OCI-LY3 (cell line): Measurements from ENCODE around the gene JADE3.

Experiments used
- H2AFZ ChIP-seq: fragments of 200-600, 300-600 bp; shearing (Covaris generic); 2 replicates; pipeline ENCODE4 v1.6.0; 2014; ENCODE audit warnings: antibody characterized with exemption, low read depth, low read length
- H3K27ac ChIP-seq: fragments of 200-600, 300-600 bp; sonication (generic); 2 replicates; pipeline ENCODE4 v1.5.1; 2014; ENCODE audit warnings: mild to moderate bottlenecking, low read length, moderate library complexity, mixed read lengths
- H3K27me3 ChIP-seq: fragments of 200-600, 300-600 bp; sonication (generic); 2 replicates; pipeline ENCODE4 v1.6.1; 2014; ENCODE audit warnings: low read depth, low read length, mixed read lengths
- H3K36me3 ChIP-seq: fragments of 200-600, 300-600 bp; sonication (generic); replicated peaks from 2 replicates; pipeline ENCODE3; 2014; ENCODE audit warnings: low read depth, low read length, mixed read lengths
- H3K4me1 ChIP-seq: fragments of 300-600, 200-600 bp; sonication (generic); 2 replicates; pipeline ENCODE4 v1.6.1; 2014; ENCODE audit warnings: low read length, mixed read lengths
- H3K4me2 ChIP-seq: fragments of 200-600, 300-600 bp; sonication (generic); 2 replicates; pipeline ENCODE4 v1.6.1; 2014; ENCODE audit warnings: low read length, mixed read lengths
- H3K4me3 ChIP-seq: fragments of 300-600, 200-600 bp; sonication (generic); 2 replicates; pipeline ENCODE4 v1.5.1; 2014; ENCODE audit warnings: antibody characterized with exemption, mild to moderate bottlenecking, low read length, moderate library complexity
- H3K79me2 ChIP-seq: fragments of 300-600, 200-600 bp; shearing (Covaris generic); 2 replicates; pipeline ENCODE4 v1.6.1; 2014; ENCODE audit warnings: mild to moderate bottlenecking, low read length, mixed read lengths
- H3K9ac ChIP-seq: fragments of 300-600, 200-600 bp; shearing (Covaris generic); 2 replicates; pipeline ENCODE4 v1.6.0; 2014; ENCODE audit warnings: mild to moderate bottlenecking, low read length, moderate library complexity
- H3K9me3 ChIP-seq: fragments of 200-600, 300-600 bp; shearing (Covaris generic); 2 replicates; pipeline ENCODE4 v1.6.1; 2014; ENCODE audit warnings: low read length, mixed read lengths; ENCODE audit not compliant: insufficient read depth
- H4K20me1 ChIP-seq: fragments of 200-600, 300-600 bp; sonication (generic); 2 replicates; pipeline ENCODE4 v1.6.1; 2016; ENCODE audit warnings: low read length, mixed read lengths; ENCODE audit not compliant: insufficient read depth
- CTCF ChIP-seq: fragments of 200-600, 300-600 bp; sonication (generic); IDR thresholded peaks from 2 replicates; pipeline ENCODE4 v1.5.1; 2014; ENCODE audit warnings: antibody characterized with exemption, low read length, low read depth
- EZH2phosphoT487 ChIP-seq: fragments of 200-600 bp; shearing (Covaris generic); IDR thresholded peaks from 2 replicates; pipeline ENCODE4 v1.6.1; 2018; ENCODE audit warnings: antibody characterized with exemption, mixed run types, low read depth

Gene JADE3

GRCh38 chrX:46978341-46979291 is 66.4 kb downstream of the JADE3 start:
- Histone ChIP-seq H3K4me3 (peak overlapping the region; percentile 36), H3K9me3 (no peaks in the 10 kb centered on the region), H3K79me2 (peaks cover 100% of the 10 kb centered on the region), H3K27me3 (no peaks in the 10 kb centered on the region), H2AFZ (no peak overlapping the region), H3K4me2 (peak overlapping the region; percentile 67), H3K36me3 (peaks cover 10% of the 10 kb centered on the region), H3K4me1 (peaks cover 54% of the 10 kb centered on the region), H3K9ac (peak overlapping the region; percentile 34), H3K27ac (peak overlapping the region; percentile 69), H4K20me1 (peaks cover 12% of the 10 kb centered on the region)
- peak; percentile 74 for TF ChIP-seq CTCF
- no peak for TF ChIP-seq EZH2phosphoT487

- Histone ChIP-seq H3K4me3 (no peak overlapping the region), H3K4me2 (no peak overlapping the region), H3K36me3 (peaks cover 43% of the 10 kb centered on the region), H3K9me3 (no peaks in the 10 kb centered on the region), H3K9ac (no peak overlapping the region), H2AFZ (no peak overlapping the region), H3K27ac (no peak overlapping the region), H4K20me1 (peaks cover 41% of the 10 kb centered on the region), H3K27me3 (no peaks in the 10 kb centered on the region), H3K79me2 (peaks cover 83% of the 10 kb centered on the region), H3K4me1 (peaks cover 29% of the 10 kb centered on the region)
- TF ChIP-seq CTCF (no peak), EZH2phosphoT487 (no peak)
Measured at GRCh38 chrX:46984705-46985104, 72.5 kb downstream of the JADE3 start.

- TF ChIP-seq EZH2phosphoT487 (no peak), CTCF (no peak)
- H3K4me2 ChIP-seq = no peak overlapping the region
- H3K36me3 ChIP-seq = peaks cover 53% of the 10 kb centered on the region
- no peak overlapping the region for H3K9ac ChIP-seq
- H3K79me2 ChIP-seq = peaks cover 75% of the 10 kb centered on the region
- H3K4me3 ChIP-seq = no peak overlapping the region
- H4K20me1 ChIP-seq = peaks cover 36% of the 10 kb centered on the region
- H2AFZ ChIP-seq = no peak overlapping the region
- no peaks in the 10 kb centered on the region for H3K9me3 ChIP-seq
- no peak overlapping the region for H3K27ac ChIP-seq
- peaks cover 29% of the 10 kb centered on the region for H3K4me1 ChIP-seq
- no peaks in the 10 kb centered on the region for H3K27me3 ChIP-seq
Measured at GRCh38 chrX:46989548-46989947, 77.3 kb downstream of the JADE3 start.

GRCh38 chrX:46991664-46992063 is 79.4 kb downstream of the JADE3 start:
- H3K9me3 ChIP-seq = no peaks in the 10 kb centered on the region
- peaks cover 26% of the 10 kb centered on the region for H4K20me1 ChIP-seq
- H3K27me3 ChIP-seq = no peaks in the 10 kb centered on the region
- no peak overlapping the region for H3K27ac ChIP-seq
- peaks cover 43% of the 10 kb centered on the region for H3K36me3 ChIP-seq
- peaks cover 72% of the 10 kb centered on the region for H3K79me2 ChIP-seq
- H2AFZ ChIP-seq = no peak overlapping the region
- no peak overlapping the region for H3K9ac ChIP-seq
- no peak overlapping the region for H3K4me3 ChIP-seq
- H3K4me2 ChIP-seq = no peak overlapping the region
- TF ChIP-seq CTCF (no peak), EZH2phosphoT487 (no peak)
- H3K4me1 ChIP-seq = peaks cover 18% of the 10 kb centered on the region
